ENCODE measurements around the gene BGN.

- TF ChIP-seq AEBP2 (tag by site-specific recombination; IDR thresholded peaks at IDR 0.05; ENCODE audit: borderline replicate concordance), result no peak
- no peak for TF ChIP-seq ZNF274 (IDR thresholded peaks at IDR 0.05; ENCODE audit: low read length)
- no peak for TF ChIP-seq ZNF274 (tag by site-specific recombination; IDR thresholded peaks at IDR 0.05; ENCODE audit: borderline replicate concordance)
- no peak for TF ChIP-seq ZNF155 (tag by site-specific recombination; IDR thresholded peaks at IDR 0.05)
Observed at GRCh38 chrX:153445106-153445855, 49.5 kb upstream of the BGN start.
